HG02610 (cell line): ENCODE data around the gene UBXN7.
A peak's percentile ranks its signal among the peaks of the same experiment; 100 is the strongest.
"Not testable (repeated sequence)": the region's sequence is repeated elsewhere in the genome, so short reads cannot be mapped to it uniquely, and the experiment has no call there.

Experiments used
- ATAC-seq: cut with Tn5 transposase; IDR thresholded peaks from one replicate; pipeline ENCODE4 v1.9.1; 2021; ENCODE audit warnings: mild to moderate bottlenecking, moderate library complexity; ENCODE audit not compliant: unreplicated experiment

Gene UBXN7

DNA sequence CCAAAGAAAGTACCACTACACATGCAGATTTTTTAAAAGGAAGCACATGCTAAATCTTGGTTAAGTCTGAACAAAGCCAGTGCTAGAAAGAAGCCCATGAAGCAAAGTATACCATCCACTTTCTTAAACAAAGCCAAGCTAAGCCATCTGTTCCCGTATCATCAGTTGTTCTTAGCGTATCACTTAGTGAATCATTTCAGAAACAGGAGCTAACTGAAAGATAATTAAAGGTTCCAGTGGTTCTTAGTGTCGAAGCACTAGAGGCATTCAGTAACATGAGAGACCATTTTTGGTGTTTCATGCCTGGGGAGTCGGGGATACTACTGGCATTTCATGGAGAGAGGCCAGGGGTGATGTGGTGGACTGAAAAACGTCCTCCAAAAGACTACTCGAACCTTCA is 12.8 kb downstream of the UBXN7 start:
- ATAC-seq = no peak

DNA sequence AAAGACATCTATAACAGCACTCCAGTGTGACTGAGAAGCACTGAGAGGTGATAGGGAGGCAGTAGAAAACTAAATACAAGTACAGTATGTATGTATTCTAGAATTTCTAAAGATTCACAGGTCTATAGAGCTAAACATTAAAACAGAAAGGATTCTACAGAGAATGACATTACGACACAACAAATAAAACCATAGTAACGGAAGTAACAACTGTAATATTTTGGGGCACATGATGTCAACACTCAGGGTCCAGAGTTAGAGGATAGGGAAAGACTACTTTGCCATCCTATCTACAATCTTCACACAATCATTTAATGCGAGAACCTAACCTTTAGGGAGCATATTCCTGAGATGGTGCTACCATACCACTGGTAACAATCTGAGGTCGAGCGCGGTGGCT is 13.6 kb downstream of the UBXN7 start:
- no peak for ATAC-seq

DNA sequence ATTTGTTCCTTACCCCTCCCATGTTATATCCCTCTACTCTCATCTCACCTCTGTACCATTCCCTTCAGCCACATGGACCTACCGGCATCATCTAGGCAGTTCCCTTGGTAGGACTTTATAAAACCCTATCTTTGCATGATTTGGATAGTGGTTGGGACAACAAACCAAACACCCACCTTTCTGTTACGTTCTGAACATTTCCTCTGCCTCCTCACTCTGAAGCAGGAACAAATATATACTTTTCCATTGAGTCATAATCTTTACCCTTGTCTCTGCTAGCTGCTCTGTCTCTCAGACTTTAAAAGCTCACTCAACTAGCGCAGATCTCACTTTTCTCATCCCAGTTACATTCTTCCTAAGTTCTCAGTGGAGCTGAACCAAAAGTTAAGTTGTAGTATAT is 17.8 kb downstream of the UBXN7 start:
- ATAC-seq = no peak

GRCh38 chr3:196412704-196413103 is 19.5 kb downstream of the UBXN7 start:
- peak; percentile 64 for ATAC-seq

- no peak for ATAC-seq
Measured at GRCh38 chr3:196409409-196409808, 22.8 kb downstream of the UBXN7 start.

DNA sequence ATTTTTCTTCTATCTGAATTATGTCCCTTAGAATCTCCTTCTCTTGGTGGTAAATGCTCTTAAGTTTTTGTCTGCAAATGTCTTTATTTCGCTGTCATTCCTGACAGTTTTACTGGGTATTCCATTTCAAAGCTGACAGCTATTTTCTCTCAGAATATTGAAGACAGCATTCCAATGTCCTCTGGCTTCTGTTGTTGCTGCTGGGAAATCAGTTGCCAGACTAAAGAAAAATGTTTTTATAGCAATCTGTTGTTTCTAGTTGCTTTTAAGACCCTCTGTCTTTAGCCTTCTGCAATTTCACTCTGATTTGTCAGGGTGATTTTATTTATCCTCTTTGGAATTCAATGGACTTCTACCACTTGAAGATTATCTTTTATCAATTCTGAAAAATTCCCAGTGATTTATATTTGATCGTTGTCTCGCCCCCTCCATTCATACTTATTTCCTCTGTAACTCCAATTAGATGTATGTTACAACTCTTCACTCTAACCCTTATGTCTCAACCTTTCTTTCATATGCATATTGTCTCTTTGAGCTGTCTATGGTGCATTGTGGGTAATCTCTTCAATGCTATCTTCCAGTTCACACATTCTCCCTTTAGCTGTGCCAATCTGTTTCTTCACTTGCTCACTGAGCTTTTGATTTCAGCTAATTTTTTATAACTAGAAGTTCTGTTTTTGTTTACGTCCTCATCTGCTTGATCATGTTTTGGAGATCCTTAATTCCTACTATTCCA is 23.5 kb downstream of the UBXN7 start:
- ATAC-seq = no peak

- no peak for ATAC-seq
Measured at GRCh38 chr3:196406811-196407470, 25.3 kb downstream of the UBXN7 start.

DNA sequence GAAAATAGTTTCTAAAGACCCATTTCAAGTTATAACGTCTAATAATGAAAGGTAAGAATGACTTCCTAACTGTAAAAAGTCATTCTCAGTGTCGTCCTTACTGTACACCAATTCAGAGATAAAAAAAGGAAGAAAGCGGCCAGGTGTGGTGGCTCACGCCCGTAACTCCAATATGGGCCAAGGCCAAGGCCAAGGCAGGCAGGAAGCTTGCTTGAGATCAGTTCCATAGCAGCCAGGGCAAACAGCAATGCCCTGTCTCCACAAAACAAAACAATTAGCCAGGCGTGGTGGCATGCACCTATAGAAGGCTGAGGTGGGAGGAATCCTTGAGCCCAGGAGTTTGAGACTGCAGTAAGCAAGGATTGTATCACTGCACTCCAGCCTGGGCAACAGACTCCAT is 31.9 kb downstream of the UBXN7 start:
- no peak for ATAC-seq

- ATAC-seq = no peak
Measured at GRCh38 chr3:196399485-196399945, 32.7 kb downstream of the UBXN7 start.

DNA sequence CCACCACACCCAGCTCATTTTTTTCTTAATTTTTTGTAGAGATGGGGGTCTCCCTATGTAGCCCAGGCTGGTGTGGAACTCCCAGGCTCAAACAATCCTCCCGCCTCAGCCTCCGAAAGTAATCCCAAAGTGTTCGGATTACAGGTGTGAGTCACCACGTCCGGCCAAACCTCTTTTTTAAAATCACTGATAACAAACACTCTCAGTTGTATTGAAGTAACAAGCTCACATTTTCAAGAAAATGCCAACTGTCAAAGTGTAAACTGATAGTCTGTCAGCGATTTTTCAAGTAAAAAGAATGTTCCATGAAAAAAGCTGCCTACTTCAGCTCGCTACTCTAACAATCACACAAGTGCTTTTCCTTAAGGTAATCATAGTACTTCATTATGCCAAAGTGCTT is 33.4 kb downstream of the UBXN7 start:
- ATAC-seq = no peak

DNA sequence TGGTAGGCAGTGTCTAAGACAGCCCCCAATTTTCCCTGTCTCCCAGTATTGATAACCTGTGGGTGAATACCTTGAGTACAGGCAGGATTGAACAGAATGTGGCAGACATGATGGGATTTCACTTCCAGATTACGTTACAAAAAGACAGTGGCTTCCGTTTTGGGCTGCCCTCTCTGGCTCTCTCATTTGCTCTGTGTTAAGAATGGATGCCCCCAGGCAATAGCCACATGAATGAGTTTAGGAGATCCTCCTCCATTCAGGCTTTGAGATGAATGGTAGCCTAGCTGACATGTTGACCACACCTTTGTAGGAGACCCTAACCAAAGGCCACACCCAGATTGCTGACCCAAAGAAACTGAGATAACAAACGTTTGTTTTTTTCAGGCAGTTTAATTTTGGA is 34.3 kb downstream of the UBXN7 start:
- ATAC-seq = no peak

DNA sequence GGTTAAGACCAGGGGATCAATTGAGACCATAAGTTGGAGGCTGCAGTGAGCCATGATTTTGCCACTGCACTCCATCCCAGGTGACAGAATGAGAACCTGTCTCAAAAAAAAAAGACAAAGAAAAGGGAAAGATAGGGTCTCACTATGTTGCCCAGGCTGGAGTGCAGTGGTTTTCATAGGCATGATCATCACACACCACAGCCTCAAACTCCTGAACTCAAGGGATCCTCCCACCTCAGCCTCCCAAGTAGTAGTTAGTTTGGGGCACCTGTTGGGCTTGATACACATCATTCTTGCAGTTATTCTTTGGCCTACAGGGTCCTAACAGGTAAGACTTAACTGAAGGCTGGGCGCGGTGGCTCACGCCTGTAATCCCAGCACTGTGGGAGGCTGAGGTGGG is 42.1 kb downstream of the UBXN7 start:
- no peak for ATAC-seq

GRCh38 chr3:196388956-196389355 is 43.3 kb downstream of the UBXN7 start:
- no peak for ATAC-seq

- not testable (repeated sequence) for ATAC-seq
Measured at GRCh38 chr3:196387941-196388340, 44.3 kb downstream of the UBXN7 start.

GRCh38 chr3:196386797-196387196 is 45.4 kb downstream of the UBXN7 start:
- not testable (repeated sequence) for ATAC-seq

GRCh38 chr3:196386034-196386433 is 46.2 kb downstream of the UBXN7 start:
- ATAC-seq = not testable (repeated sequence)

DNA sequence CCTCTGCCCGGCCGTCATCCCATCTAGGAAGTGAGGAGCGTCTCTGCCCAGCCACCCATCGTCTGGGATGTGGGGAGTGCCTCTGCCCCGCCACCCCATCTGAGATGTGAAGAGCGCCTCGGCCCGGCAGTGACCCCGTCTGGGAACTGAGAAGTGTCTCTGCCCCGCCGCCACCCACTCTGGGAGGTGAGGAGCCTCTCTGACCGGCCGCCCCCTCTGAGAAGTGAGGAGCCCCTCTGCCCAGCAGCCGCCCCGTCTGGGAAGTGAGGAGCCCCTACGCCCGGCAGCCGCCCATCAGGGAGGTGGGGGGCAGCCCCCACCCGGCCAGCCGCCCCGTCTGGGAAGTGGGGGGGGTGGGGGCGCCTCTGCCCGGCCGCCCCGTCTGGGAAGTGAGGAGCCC is 46.8 kb downstream of the UBXN7 start:
- not testable (repeated sequence) for ATAC-seq

DNA sequence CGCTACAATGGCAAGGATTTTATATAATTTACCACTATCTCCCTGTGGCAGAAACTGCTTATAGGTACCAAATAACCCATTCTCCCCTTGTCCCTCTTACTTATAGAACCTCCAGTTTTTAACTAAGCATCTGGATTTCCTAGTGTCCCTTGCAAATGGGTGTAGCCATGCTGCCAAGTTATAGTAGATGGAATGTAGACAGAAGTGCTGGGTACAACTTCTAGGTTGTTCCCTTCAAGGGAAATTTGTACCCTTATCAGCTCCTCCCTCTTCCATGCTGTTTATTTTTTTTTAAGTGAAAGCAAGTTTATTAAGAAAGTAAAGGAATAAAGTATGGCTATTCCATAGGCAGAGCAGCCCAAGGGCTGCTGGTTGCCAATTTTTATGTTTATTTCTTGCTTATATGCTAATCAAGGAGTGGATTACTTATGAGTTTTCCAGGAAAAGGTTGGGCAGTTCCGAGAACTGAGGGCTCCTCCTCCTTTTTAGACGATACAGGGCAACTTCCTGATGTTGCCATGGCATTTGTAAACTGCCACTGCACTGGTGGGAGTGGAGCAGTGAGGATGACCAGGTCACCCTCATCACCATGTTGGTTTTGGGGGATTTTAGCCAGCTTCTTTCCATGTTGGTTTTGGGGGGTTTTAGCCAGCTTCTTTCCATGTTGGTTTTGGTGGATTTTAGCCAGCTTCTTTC is 53.9 kb downstream of the UBXN7 start:
- ATAC-seq = no peak

DNA sequence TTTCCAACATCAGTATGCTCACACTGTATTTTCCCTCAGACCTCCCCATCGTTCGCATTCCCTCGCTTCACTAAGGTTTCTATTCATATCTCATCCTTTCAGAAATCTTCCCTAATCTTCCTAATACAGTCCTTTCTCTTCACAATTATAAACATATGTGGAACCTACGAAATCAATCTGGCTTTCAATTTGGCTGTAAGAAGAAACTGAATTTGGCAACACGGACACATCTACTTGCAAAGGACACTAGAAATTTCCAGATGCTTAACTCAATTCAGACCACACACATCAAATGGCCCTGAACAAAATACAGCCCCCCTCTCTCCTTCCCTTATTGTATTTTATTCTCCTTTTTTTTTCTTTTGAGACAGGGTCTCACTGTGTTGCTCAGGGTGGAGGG is 54.9 kb downstream of the UBXN7 start:
- no peak for ATAC-seq

- no peak for ATAC-seq
Measured at GRCh38 chr3:196365736-196366135, 66.5 kb downstream of the UBXN7 start.

- ATAC-seq = no peak
Measured at GRCh38 chr3:196360586-196360985, 71.6 kb downstream of the UBXN7 start.

- ATAC-seq = not testable (repeated sequence)
Measured at GRCh38 chr3:196358540-196358939, 73.7 kb downstream of the UBXN7 start.
